Measurements from ENCODE around the gene BRINP3.

The BRINP3 gene

GRCh38 chr1:190170321-190170720, 307.3 kb downstream of the BRINP3 start:
- no peak for TF ChIP-seq CTCF (IDR thresholded peaks at IDR 0.05; ENCODE audit: low read depth, low read length)
- H3K4me1 ChIP-seq, result peaks cover 3% of the 10 kb centered on the region; the same call in 1 of the 2 replicates
- H3K9me3 ChIP-seq, result no peaks in the 10 kb centered on the region
- no peaks in the 10 kb centered on the region for H3K27me3 ChIP-seq
- H3K4me3 ChIP-seq (ENCODE audit: low read depth, low read length), result no peak overlapping the region
- no peak for DNase-seq
- H3K36me3 ChIP-seq, result no peaks in the 10 kb centered on the region

GRCh38 chr1:190169311-190170067, 308.2 kb downstream of the BRINP3 start:
- no peak for DNase-seq

GRCh38 chr1:190168893-190169280, 308.8 kb downstream of the BRINP3 start:
- Histone ChIP-seq H3K4me3 (ENCODE audit: low read depth, low read length) (no peak overlapping the region), H3K27me3 (no peaks in the 10 kb centered on the region), H3K36me3 (no peaks in the 10 kb centered on the region), H3K9me3 (no peaks in the 10 kb centered on the region), H3K4me1 (peaks cover 3% of the 10 kb centered on the region; the same call in 1 of the 2 replicates)
- no peak for DNase-seq
- no peak for TF ChIP-seq CTCF (IDR thresholded peaks at IDR 0.05; ENCODE audit: low read depth, low read length)

More at GRCh38 chr1:190169311-190170067, 308.2 kb downstream of the BRINP3 start:
- Histone ChIP-seq H3K36me3 (no peaks in the 10 kb centered on the region), H3K27me3 (no peaks in the 10 kb centered on the region), H3K9me3 (no peaks in the 10 kb centered on the region), H3K4me3 (ENCODE audit: low read depth, low read length) (no peak overlapping the region), H3K4me1 (peaks cover 3% of the 10 kb centered on the region; the same call in 1 of the 2 replicates)
- no peak for TF ChIP-seq CTCF (IDR thresholded peaks at IDR 0.05; ENCODE audit: low read depth, low read length)

GRCh38 chr1:190168116-190168892, 309.4 kb downstream of the BRINP3 start:
- Histone ChIP-seq H3K4me1 (peaks cover 3% of the 10 kb centered on the region; the same call in 1 of the 2 replicates), H3K36me3 (no peaks in the 10 kb centered on the region), H3K27me3 (no peaks in the 10 kb centered on the region), H3K9me3 (no peaks in the 10 kb centered on the region), H3K4me3 (ENCODE audit: low read depth, low read length) (no peak overlapping the region)
- no peak for DNase-seq
- no peak for TF ChIP-seq CTCF (IDR thresholded peaks at IDR 0.05; ENCODE audit: low read depth, low read length)

GRCh38 chr1:190159146-190159545, 318.5 kb downstream of the BRINP3 start:
- no peak for TF ChIP-seq CTCF (IDR thresholded peaks at IDR 0.05; ENCODE audit: low read depth, low read length)
- H3K36me3 ChIP-seq, result no peaks in the 10 kb centered on the region
- DNase-seq, result no peak

GRCh38 chr1:190154744-190155143, 322.9 kb downstream of the BRINP3 start:
- TF ChIP-seq CTCF (IDR thresholded peaks at IDR 0.05; ENCODE audit: low read depth, low read length), result no peak
- H3K9me3 ChIP-seq, result no peaks in the 10 kb centered on the region
- H3K36me3 ChIP-seq, result no peaks in the 10 kb centered on the region
- H3K4me1 ChIP-seq, result no peaks in the 10 kb centered on the region
- H3K27me3 ChIP-seq, result no peaks in the 10 kb centered on the region
- no peak for DNase-seq
- H3K4me3 ChIP-seq (ENCODE audit: low read depth, low read length), result no peak overlapping the region

More at GRCh38 chr1:190159146-190159545, 318.5 kb downstream of the BRINP3 start:
- H3K4me1 ChIP-seq, result no peaks in the 10 kb centered on the region
- H3K4me3 ChIP-seq (ENCODE audit: low read depth, low read length), result no peak overlapping the region
- no peaks in the 10 kb centered on the region for H3K27me3 ChIP-seq
- no peaks in the 10 kb centered on the region for H3K9me3 ChIP-seq
